Left ventricle myocardium inferior (tissue), 1 donor: ENCODE data around the gene PRAC1. TPM values are rescaled to one million over a fixed set of nuclear protein-coding genes. Genes with fewer than 3 reads are reported as not detected.

Source experiments
- DNase-seq: peaks from one replicate; pipeline ENCODE4 v3.0.0-alpha.2; 2020
- H3K27ac ChIP-seq: fragments of 200-600 bp; replicated peaks from 2 replicates; pipeline ENCODE4 v1.8.0; 2021
- H3K27me3 ChIP-seq: fragments of 200-600 bp; 2 replicates; pipeline ENCODE4 v1.8.0; 2021; ENCODE audit warnings: low read depth
- H3K36me3 ChIP-seq: fragments of 200-600 bp; 2 replicates; pipeline ENCODE4 v1.8.0; 2021
- H3K4me1 ChIP-seq: fragments of 200-600 bp; 2 replicates; pipeline ENCODE4 v1.8.0; 2021
- H3K4me3 ChIP-seq: fragments of 200-600 bp; 2 replicates; pipeline ENCODE4 v1.8.0; 2021; ENCODE audit warnings: mild to moderate bottlenecking, moderate library complexity
- H3K9me3 ChIP-seq: fragments of 200-600 bp; replicated peaks from 2 replicates; pipeline ENCODE4 v1.8.0; 2021
- CTCF ChIP-seq: fragments of 200-600 bp; IDR thresholded peaks from 2 replicates; pipeline ENCODE4 v1.8.0; 2021; ENCODE audit warnings: antibody characterized with exemption, mild to moderate bottlenecking, borderline replicate concordance
- intact Hi-C: fragments of 100-400 bp; cut with micrococcal nuclease; formaldehyde crosslinking; loops from one replicate; pipeline ENCODE4 v1.11.0; 2022
- total RNA-seq: library from RNA; stranded (reverse); fragmentation: NEBNext Ultra II Directional; extraction: Animal tissue kit (Norgen Biotek cat#: 25700); gene quantifications from one replicate; pipeline ENCODE4 v1.2.1, GENCODE V29; 2021
- donor health status: DM: no; HTN: yes; CAD: no; lungs with severe emphysema.

The PRAC1 gene
- total RNA-seq, 1 donor from 2014 or later, result not detected

GRCh38 chr17:48749621-48750553 is 27.6 kb upstream of the PRAC1 start:
- no peaks in the 10 kb centered on the region for H3K9me3 ChIP-seq
- H3K4me1 ChIP-seq, result peaks cover 14% of the 10 kb centered on the region
- no peak overlapping the region for H3K27ac ChIP-seq
- no peak for TF ChIP-seq CTCF
- H3K36me3 ChIP-seq, result no peaks in the 10 kb centered on the region
- H3K4me3 ChIP-seq, result no peak overlapping the region
- intact Hi-C loops, result no loop called here
- DNase-seq, result no peak
- H3K27me3 ChIP-seq, result peaks cover 99% of the 10 kb centered on the region

- Histone ChIP-seq H3K4me1 (peaks cover 4% of the 10 kb centered on the region), H3K27me3 (peaks cover 99% of the 10 kb centered on the region), H3K9me3 (no peaks in the 10 kb centered on the region), H3K27ac (no peak overlapping the region), H3K4me3 (no peak overlapping the region), H3K36me3 (no peaks in the 10 kb centered on the region)
- DNase-seq, result no peak
- intact Hi-C loops, result no loop called here
- no peak for TF ChIP-seq CTCF
These were observed 26.6 kb upstream of the PRAC1 start for GRCh38 chr17:48748718-48749566.

GRCh38 chr17:48747445-48748363 is 25.4 kb upstream of the PRAC1 start:
- Histone ChIP-seq H3K9me3 (no peaks in the 10 kb centered on the region), H3K27ac (no peak overlapping the region), H3K4me1 (no peaks in the 10 kb centered on the region), H3K36me3 (no peaks in the 10 kb centered on the region), H3K27me3 (peaks cover 99% of the 10 kb centered on the region), H3K4me3 (no peak overlapping the region)
- TF ChIP-seq CTCF, result no peak
- no peak for DNase-seq
- intact Hi-C loops, result no loop called here

GRCh38 chr17:48746916-48747444 is 24.7 kb upstream of the PRAC1 start:
- Histone ChIP-seq H3K27me3 (peaks cover 99% of the 10 kb centered on the region), H3K27ac (no peak overlapping the region), H3K4me3 (no peak overlapping the region), H3K9me3 (no peaks in the 10 kb centered on the region), H3K4me1 (no peaks in the 10 kb centered on the region), H3K36me3 (no peaks in the 10 kb centered on the region)
- TF ChIP-seq CTCF, result no peak
- no peak for DNase-seq
- intact Hi-C loops, result no loop called here
